Thyroid gland (tissue), 4 donors: ENCODE results near the gene GPR83.

Source experiments
- CTCF ChIP-seq, 6 experiments: fragments of 200-600 bp in 3 of 6; fragments of 450-650 bp in 3 of 6; sonication (generic) in 3 of 6; IDR thresholded peaks; one replicate each; pipeline ENCODE4 v1.5.1; 2016 to 2019; ENCODE audit warnings: antibody characterized with exemption in 6 of 6, mild to moderate bottlenecking in 2 of 6, inconsistent platforms in 1 of 6, moderate library complexity in 1 of 6
- POLR2A ChIP-seq, 2 donors: fragments of 450-650 bp; IDR thresholded peaks; one replicate each; pipeline ENCODE4 v1.6.1; 2017; ENCODE audit warnings: antibody characterized with exemption in 2 of 2, mild to moderate bottlenecking in 2 of 2, moderate library complexity in 1 of 2

GRCh38 chr11:94336033-94336432 lies 65.2 kb downstream of the GPR83 start:
- TF ChIP-seq CTCF (IDR thresholded peaks at IDR 0.05) (no peak), POLR2A (IDR thresholded peaks at IDR 0.05) (no peak)
